Ascending aorta (tissue), 2 donors: ENCODE results near the gene CREBRF. TPM values are rescaled to one million over a fixed set of nuclear protein-coding genes. Genes with fewer than 3 reads are reported as not detected.

Experiments
- DNase-seq, 2 donors: peaks; one replicate each; pipeline ENCODE4 v3.0.0-alpha.2; 2019; ENCODE audit warnings: low spot score in 2 of 2
- H3K27ac ChIP-seq, 2 donors: fragments of 200-600 bp; sonication (generic); one replicate each; pipeline ENCODE4 v1.5.1; 2016 to 2017; ENCODE audit warnings: mild to moderate bottlenecking in 1 of 2
- H3K27me3 ChIP-seq: fragments of 200-600 bp; sonication (generic); one replicate; pipeline ENCODE4 v1.5.1; 2017
- H3K36me3 ChIP-seq, 2 donors: fragments of 200-600 bp; sonication (generic); one replicate each; pipeline ENCODE4 v1.5.1; 2016
- H3K4me1 ChIP-seq, 2 donors: fragments of 200-600 bp; sonication (generic); one replicate each; pipeline ENCODE4 v1.5.1; 2016 to 2017; ENCODE audit warnings: mild to moderate bottlenecking in 1 of 2
- H3K4me3 ChIP-seq, 2 donors: fragments of 200-600 bp; sonication (generic); one replicate each; pipeline ENCODE4 v1.5.1; 2016 to 2017; ENCODE audit warnings: mild to moderate bottlenecking in 1 of 2
- H3K9me3 ChIP-seq, 2 donors: fragments of 200-600 bp; sonication (generic); one replicate each; pipeline ENCODE4 v1.5.1; 2016
- CTCF ChIP-seq, 3 experiments: fragments of 200-600 bp in 2 of 3; fragments of 450-650 bp in 1 of 3; sonication (generic) in 2 of 3; IDR thresholded peaks; one replicate each; pipeline ENCODE4 v1.5.1; 2016 to 2019; ENCODE audit warnings: antibody characterized with exemption in 3 of 3, mild to moderate bottlenecking in 1 of 3, moderate library complexity in 1 of 3
- intact Hi-C: fragments of 100-400 bp; cut with DNase I; formaldehyde crosslinking; loops from one replicate; pipeline ENCODE4 v1.15.1; 2023
- total RNA-seq: library from RNA; depleted of rRNA; stranded (reverse); fragments of >200 nt; gene quantifications from one replicate; pipeline ENCODE4 v1.1.0, GENCODE V29; 2016

Gene CREBRF
- total RNA-seq, 1 donor from 2014 or later, result 16.3 TPM

DNA sequence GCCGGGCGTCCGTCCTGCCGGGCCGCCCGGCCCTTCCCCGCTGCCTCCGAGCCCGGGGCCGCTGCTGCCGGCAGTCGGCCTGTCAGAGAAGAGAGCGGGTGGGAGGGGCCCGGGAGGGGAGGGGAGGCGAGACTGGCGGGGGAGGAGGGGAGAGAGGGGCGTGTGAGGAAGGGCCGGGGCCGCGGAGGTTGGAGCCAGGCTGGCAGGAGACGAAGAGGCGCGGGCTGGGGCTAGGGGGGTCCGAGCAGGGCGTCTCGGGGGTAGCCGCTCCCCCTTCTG, 570 bp downstream of the CREBRF start:
- DNase-seq, result no peak
- H3K36me3 ChIP-seq, result peaks cover 0 to 5% of the 10 kb centered on the region in 2 donors
- intact Hi-C loops, result loop anchor here (1.0 to 5.0 kb wide), 6 partner anchors 40 to 869 kb away; partner anchors contain the start of genes ATP6V0E1, BNIP1, STK10 and UBTD2
- H3K27me3 ChIP-seq, result no peaks in the 10 kb centered on the region
- no peak for TF ChIP-seq CTCF (IDR thresholded peaks at IDR 0.05)
- H3K4me1 ChIP-seq, result peaks cover 0 to 19% of the 10 kb centered on the region in 2 donors
- H3K4me3 ChIP-seq, result peak overlapping the region; percentile 76 to 98
- H3K27ac ChIP-seq, result peak overlapping the region; percentile 93 to 100
- H3K9me3 ChIP-seq, result no peaks in the 10 kb centered on the region

GRCh38 chr5:173057062-173057924, 1.1 kb downstream of the CREBRF start:
- H3K4me1 ChIP-seq, result peaks cover 0 to 23% of the 10 kb centered on the region in 2 donors
- H3K36me3 ChIP-seq, result peaks cover 0 to 5% of the 10 kb centered on the region in 2 donors
- peak overlapping the region; percentile 93 to 100 for H3K27ac ChIP-seq
- H3K4me3 ChIP-seq, result peak overlapping the region; percentile 76 to 98
- intact Hi-C loops, result loop anchor here (1.0 to 5.0 kb wide), 4 partner anchors 40 to 870 kb away; partner anchors contain the start of genes STK10 and UBTD2
- no peaks in the 10 kb centered on the region for H3K27me3 ChIP-seq
- H3K9me3 ChIP-seq, result no peaks in the 10 kb centered on the region
- peak; percentile 19 to 30 (median 21) for TF ChIP-seq CTCF (IDR thresholded peaks at IDR 0.05)
- peak; percentile 98 to 100 for DNase-seq

GRCh38 chr5:173062141-173062540, 6.0 kb downstream of the CREBRF start:
- TF ChIP-seq CTCF (IDR thresholded peaks at IDR 0.05), result no peak
- H3K27me3 ChIP-seq, result no peaks in the 10 kb centered on the region
- H3K4me3 ChIP-seq, result no peak overlapping the region
- H3K4me1 ChIP-seq, result peaks cover 0 to 19% of the 10 kb centered on the region in 2 donors
- H3K36me3 ChIP-seq, result peaks cover 0 to 5% of the 10 kb centered on the region in 2 donors
- H3K27ac ChIP-seq, result no peak overlapping the region
- intact Hi-C loops, result no loop called here
- no peak for DNase-seq
- no peaks in the 10 kb centered on the region for H3K9me3 ChIP-seq

DNA sequence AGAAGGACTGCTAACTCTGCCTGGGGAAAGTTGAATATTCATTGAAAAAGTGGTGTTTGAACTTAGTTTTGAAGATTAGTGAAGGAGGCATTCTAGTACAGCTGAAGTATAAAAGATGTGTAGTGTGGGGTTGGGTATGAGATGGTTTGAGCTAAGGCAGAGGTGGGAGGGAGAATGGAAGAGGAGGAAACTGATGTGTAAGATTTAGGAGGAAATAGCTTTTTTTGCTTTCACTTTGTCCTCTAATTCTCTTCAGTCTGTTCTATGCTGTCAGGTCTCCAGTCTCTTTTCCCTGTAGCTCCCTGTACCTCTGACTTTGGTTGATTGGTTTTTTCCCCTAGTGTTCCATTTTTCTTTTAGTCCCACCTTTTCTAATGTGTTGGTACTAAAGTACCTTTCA, 9.0 kb downstream of the CREBRF start:
- intact Hi-C loops, result no loop called here
- no peak overlapping the region for H3K27ac ChIP-seq
- no peaks in the 10 kb centered on the region for H3K9me3 ChIP-seq
- no peak for TF ChIP-seq CTCF (IDR thresholded peaks at IDR 0.05)
- no peak overlapping the region for H3K4me3 ChIP-seq
- no peaks in the 10 kb centered on the region for H3K36me3 ChIP-seq
- no peaks in the 10 kb centered on the region for H3K27me3 ChIP-seq
- H3K4me1 ChIP-seq, result peaks cover 0 to 9% of the 10 kb centered on the region in 2 donors
- DNase-seq, result no peak

DNA sequence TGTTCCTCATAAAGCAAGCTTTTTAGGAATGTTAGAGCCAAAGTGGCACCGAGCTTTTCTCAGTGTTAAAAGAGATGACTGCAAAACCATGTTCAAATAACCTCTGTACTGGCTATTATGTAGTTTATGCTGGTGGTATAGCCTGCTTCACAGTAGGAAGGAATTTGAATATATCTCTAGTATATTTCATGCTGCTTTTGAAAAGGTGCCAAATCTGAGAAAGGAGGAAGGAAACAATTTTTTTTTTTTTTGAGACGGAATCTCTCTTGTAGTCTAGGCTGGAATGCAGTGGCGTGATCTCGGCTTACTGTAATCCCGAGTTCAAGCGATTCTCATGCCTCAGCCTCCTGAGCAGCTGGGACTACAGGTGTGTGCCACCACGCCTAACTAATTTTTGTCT, 13.5 kb downstream of the CREBRF start:
- no peaks in the 10 kb centered on the region for H3K27me3 ChIP-seq
- no peaks in the 10 kb centered on the region for H3K36me3 ChIP-seq
- intact Hi-C loops, result no loop called here
- H3K4me1 ChIP-seq, result peaks cover 0 to 5% of the 10 kb centered on the region in 2 donors
- TF ChIP-seq CTCF (IDR thresholded peaks at IDR 0.05), result no peak
- H3K4me3 ChIP-seq, result no peak overlapping the region
- H3K9me3 ChIP-seq, result no peaks in the 10 kb centered on the region
- DNase-seq, result no peak
- H3K27ac ChIP-seq, result no peak overlapping the region
